HepG2 (cell line): ENCODE data around the gene WDR18. TPM values are rescaled to one million over a fixed set of nuclear protein-coding genes. Genes with fewer than 3 reads are reported as not detected.

ENCODE experiments used
- DBP ChIP-seq: sonication (generic); formaldehyde crosslinking; IDR thresholded peaks from 2 replicates; pipeline ENCODE4 v1.4.0; 2020; ENCODE audit warnings: missing genetic modification reagents; ENCODE audit errors: not compliant biosample characterization
- ESRRA ChIP-seq: sonication (generic); formaldehyde crosslinking; IDR thresholded peaks from 2 replicates; pipeline ENCODE4 v1.5.1; 2020; ENCODE audit warnings: mild to moderate bottlenecking, low read depth, missing genetic modification reagents
- HDAC6 ChIP-seq: fragments of 200-600 bp; sonication (generic); IDR thresholded peaks from 2 replicates; pipeline ENCODE4 v1.7.0; 2017; ENCODE audit warnings: mild to moderate bottlenecking, antibody characterized with exemption, low read length, low read depth
- MYNN ChIP-seq: sonication (generic); formaldehyde crosslinking; IDR thresholded peaks from 2 replicates; pipeline ENCODE4 v1.4.0; 2020; ENCODE audit warnings: mild to moderate bottlenecking, low read depth, missing genetic modification reagents
- NFYB ChIP-seq: sonication (generic); formaldehyde crosslinking; IDR thresholded peaks from 2 replicates; pipeline ENCODE4 v1.4.0; 2020; ENCODE audit warnings: missing genetic modification reagents
- NR2F6 ChIP-seq, 2 experiments: IDR thresholded peaks; 2 replicates each; pipeline ENCODE4 v1.6.1; 2016; ENCODE audit warnings: antibody characterized with exemption in 1 of 2, mild to moderate bottlenecking in 1 of 2
- RXRB ChIP-seq: IDR thresholded peaks from 2 replicates; pipeline ENCODE4 v1.6.1; 2016; ENCODE audit warnings: borderline replicate concordance, missing genetic modification reagents, missing compliant biosample characterization
- SOX13 ChIP-seq, 3 experiments: fragments of 450-650 bp in 1 of 3; sonication (generic) in 1 of 3; formaldehyde crosslinking in 1 of 3; IDR thresholded peaks in 2 of 3; conservative IDR thresholded peaks in 1 of 3; 2 replicates each; pipeline versions ENCODE4 v1.5.0 to v1.6.1; 2016 to 2020; ENCODE audit warnings: antibody characterized with exemption in 1 of 3, mild to moderate bottlenecking in 1 of 3, missing compliant biosample characterization in 1 of 3, missing genetic modification reagents in 1 of 3, moderate library complexity in 1 of 3
- SOX6 ChIP-seq, 2 experiments: fragments of 450-650 bp in 1 of 2; sonication (generic) in 1 of 2; formaldehyde crosslinking in 1 of 2; IDR thresholded peaks; 2 replicates each; pipeline versions ENCODE4 v1.4.0 to v1.6.1; 2017 to 2020; ENCODE audit warnings: antibody characterized with exemption in 1 of 2, mild to moderate bottlenecking in 1 of 2, missing genetic modification reagents in 1 of 2
- SSRP1 ChIP-seq: IDR thresholded peaks from 2 replicates; pipeline ENCODE4 v1.6.1; 2016; ENCODE audit warnings: control low read depth
- TIGD3 ChIP-seq: sonication (generic); formaldehyde crosslinking; IDR thresholded peaks from 2 replicates; pipeline ENCODE4 v1.5.1; 2020; ENCODE audit warnings: mild to moderate bottlenecking, missing genetic modification reagents, borderline replicate concordance
- ZBTB33 ChIP-seq: sonication (generic); formaldehyde crosslinking; IDR thresholded peaks from 2 replicates; pipeline ENCODE4 v1.4.0; 2020; ENCODE audit warnings: missing genetic modification reagents
- ZNF121 ChIP-seq: sonication (generic); formaldehyde crosslinking; IDR thresholded peaks from 2 replicates; pipeline ENCODE4 v1.5.0; 2020; ENCODE audit warnings: mild to moderate bottlenecking, missing genetic modification reagents
- ZNF331 ChIP-seq: sonication (generic); formaldehyde crosslinking; IDR thresholded peaks from 2 replicates; pipeline ENCODE4 v1.4.0; 2020; ENCODE audit warnings: missing genetic modification reagents
- ZNF367 ChIP-seq: sonication (generic); formaldehyde crosslinking; IDR thresholded peaks from 2 replicates; pipeline ENCODE4 v1.4.0; 2020; ENCODE audit warnings: missing genetic modification reagents, borderline replicate concordance
- ZSCAN5A ChIP-seq: sonication (generic); formaldehyde crosslinking; IDR thresholded peaks from 2 replicates; pipeline ENCODE4 v1.8.0; 2022; ENCODE audit warnings: mild to moderate bottlenecking, missing genetic modification reagents, borderline replicate concordance
- polyA plus RNA-seq, 8 experiments: library from polyadenylated mRNA; depleted of rRNA in 3 of 8; stranded (reverse) in 7 of 8; unstranded in 1 of 8; fragments of >200 nt; fragmentation: Illumina TruSeq in 4 of 8; extraction: Trizol in 4 of 8; gene quantifications; 2 replicates each; pipeline versions ENCODE4 v1.2.1 to v1.2.3, GENCODE V29; 2011 to 2016; ENCODE audit warnings: low read depth in 4 of 8, missing spikeins in 1 of 8, mixed read lengths in 1 of 8; ENCODE audit not compliant: insufficient read depth in 1 of 8
- total RNA-seq, 5 experiments: library from RNA; depleted of rRNA; stranded (reverse); fragments of >200 nt; fragmentation: Illumina TruSeq; extraction: Trizol; gene quantifications; 2 replicates each; pipeline ENCODE4 v1.2.3, GENCODE V29; 2016; ENCODE audit warnings: low read depth in 1 of 5
- TF ChIP-seq, protein P1 (sequence below): sonication (generic); formaldehyde crosslinking; IDR thresholded peaks from 2 replicates; pipeline ENCODE4 v1.5.0; 2020; ENCODE audit warnings: missing genetic modification reagents, mild to moderate bottlenecking, borderline replicate concordance
- TF ChIP-seq, protein P2 (sequence below): conservative IDR thresholded peaks from 2 replicates; pipeline ENCODE4 v1.6.1; 2018; ENCODE audit warnings: missing genetic modification reagents

The WDR18 gene
- total and polyA plus RNA-seq, 2 of the 13 experiments (the other 11 are each of a cell fraction or from before 2014, with no cell fraction given): 36.4 to 47.6 TPM

GRCh38 chr19:982567-983170, 1.5 kb upstream of the WDR18 start (continued):
- TF ChIP-seq ZSCAN5A (CRISPR knock-in tag) (no peak), ZNF331 (CRISPR knock-in tag) (no peak), TIGD3 (CRISPR knock-in tag) (no peak), DBP (CRISPR knock-in tag) (no peak), HDAC6 (no peak), ZNF121 (peak; percentile 63; the same call in 1 of the 2 replicates), MYNN (CRISPR knock-in tag) (no peak; the same call in 1 of the 2 replicates), RXRB (CRISPR knock-in tag) (no peak), SOX13 (IDR thresholded peaks at IDR 0.05) (no peak), SOX13 (CRISPR knock-in tag; conservative IDR thresholded peaks at IDR 0.05 in 1 of 2, IDR thresholded peaks at IDR 0.05 in 1 of 2) (no peak; a peak in 1 of 4 replicates), NR2F6 (IDR thresholded peaks at IDR 0.05) (no peak), NR2F6 (CRISPR knock-in tag; IDR thresholded peaks at IDR 0.05) (no peak), SSRP1 (CRISPR knock-in tag) (no peak), NFYB (CRISPR knock-in tag) (no peak), ESRRA (no peak), SOX6 (IDR thresholded peaks at IDR 0.05) (no peak), SOX6 (CRISPR knock-in tag; IDR thresholded peaks at IDR 0.05) (no peak), ZBTB33 (CRISPR knock-in tag) (peak; percentile 25; the same call in 1 of the 2 replicates), ZNF367 (CRISPR knock-in tag) (no peak)
- TF ChIP-seq, protein P1, sequence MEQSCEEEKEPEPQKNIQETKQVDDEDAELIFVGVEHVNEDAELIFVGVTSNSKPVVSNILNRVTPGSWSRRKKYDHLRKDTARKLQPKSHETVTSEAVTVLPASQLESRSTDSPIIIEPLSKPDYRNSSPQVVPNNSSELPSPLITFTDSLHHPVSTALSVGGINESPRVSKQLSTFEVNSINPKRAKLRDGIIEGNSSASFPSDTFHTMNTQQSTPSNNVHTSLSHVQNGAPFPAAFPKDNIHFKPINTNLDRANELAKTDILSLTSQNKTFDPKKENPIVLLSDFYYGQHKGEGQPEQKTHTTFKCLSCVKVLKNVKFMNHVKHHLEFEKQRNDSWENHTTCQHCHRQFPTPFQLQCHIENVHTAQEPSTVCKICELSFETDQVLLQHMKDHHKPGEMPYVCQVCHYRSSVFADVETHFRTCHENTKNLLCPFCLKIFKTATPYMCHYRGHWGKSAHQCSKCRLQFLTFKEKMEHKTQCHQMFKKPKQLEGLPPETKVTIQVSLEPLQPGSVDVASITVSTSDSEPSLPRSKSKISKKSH (CRISPR knock-in tag): no peak
- TF ChIP-seq, protein P2, sequence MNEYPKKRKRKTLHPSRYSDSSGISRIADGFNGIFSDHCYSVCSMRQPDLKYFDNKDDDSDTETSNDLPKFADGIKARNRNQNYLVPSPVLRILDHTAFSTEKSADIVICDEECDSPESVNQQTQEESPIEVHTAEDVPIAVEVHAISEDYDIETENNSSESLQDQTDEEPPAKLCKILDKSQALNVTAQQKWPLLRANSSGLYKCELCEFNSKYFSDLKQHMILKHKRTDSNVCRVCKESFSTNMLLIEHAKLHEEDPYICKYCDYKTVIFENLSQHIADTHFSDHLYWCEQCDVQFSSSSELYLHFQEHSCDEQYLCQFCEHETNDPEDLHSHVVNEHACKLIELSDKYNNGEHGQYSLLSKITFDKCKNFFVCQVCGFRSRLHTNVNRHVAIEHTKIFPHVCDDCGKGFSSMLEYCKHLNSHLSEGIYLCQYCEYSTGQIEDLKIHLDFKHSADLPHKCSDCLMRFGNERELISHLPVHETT (CRISPR knock-in tag): no peak
